H9 (cell line): ENCODE data around the gene CTAGE1. TPM values are rescaled to one million over a fixed set of nuclear protein-coding genes. Genes with fewer than 3 reads are reported as not detected.

Source experiments
- DNase-seq: peaks from one replicate; pipeline ENCODE4 v3.0.0-alpha.2; 2017
- H2AFZ ChIP-seq: one replicate; pipeline ENCODE4 v1.6.1; 2013; ENCODE audit warnings: mild to moderate bottlenecking, low read length, control low read depth, moderate library complexity
- H2AK5ac ChIP-seq: 2 replicates; pipeline ENCODE4 v1.6.1; 2013; ENCODE audit warnings: low read length, control low read depth, mixed read lengths; ENCODE audit not compliant: insufficient read length
- H2BK120ac ChIP-seq: one replicate; pipeline ENCODE4 v1.6.1; 2013; ENCODE audit warnings: low read depth, mild to moderate bottlenecking, low read length, control low read depth, inconsistent platforms; ENCODE audit not compliant: poor library complexity, severe bottlenecking
- H2BK12ac ChIP-seq: 2 replicates; pipeline ENCODE4 v1.6.1; 2013; ENCODE audit warnings: low read length, control low read depth, mixed read lengths, low read depth; ENCODE audit not compliant: insufficient read length
- H2BK15ac ChIP-seq: 2 replicates; pipeline ENCODE4 v1.6.1; 2013; ENCODE audit warnings: low read depth, low read length, control low read depth
- H2BK20ac ChIP-seq: one replicate; pipeline ENCODE4 v1.6.1; 2013; ENCODE audit warnings: low read depth, mild to moderate bottlenecking, low read length, control low read depth, inconsistent platforms; ENCODE audit not compliant: poor library complexity, severe bottlenecking
- H2BK5ac ChIP-seq: 2 replicates; pipeline ENCODE4 v1.6.1; 2013; ENCODE audit warnings: low read length, control low read depth, mixed read lengths; ENCODE audit not compliant: insufficient read length
- H3K14ac ChIP-seq: 2 replicates; pipeline ENCODE4 v1.6.1; 2013; ENCODE audit warnings: low read length, control low read depth; ENCODE audit not compliant: insufficient read depth
- H3K18ac ChIP-seq: 2 replicates; pipeline ENCODE4 v1.6.1; 2013; ENCODE audit warnings: low read depth, mild to moderate bottlenecking, mixed read lengths, low read length, control low read depth; ENCODE audit not compliant: insufficient read length
- H3K23ac ChIP-seq: 2 replicates; pipeline ENCODE4 v1.6.1; 2013; ENCODE audit warnings: low read length, control low read depth, mixed read lengths, low read depth; ENCODE audit not compliant: insufficient read length
- H3K23me2 ChIP-seq: 2 replicates; pipeline ENCODE4 v1.6.1; 2013; ENCODE audit warnings: low read depth, mild to moderate bottlenecking, mixed read lengths, low read length, control low read depth; ENCODE audit not compliant: insufficient read length, poor library complexity, severe bottlenecking
- H3K27ac ChIP-seq: 2 replicates; pipeline ENCODE4 v1.5.1; 2013; ENCODE audit warnings: low read length, control low read depth, mixed read lengths, low read depth; ENCODE audit not compliant: insufficient read length
- H3K27me3 ChIP-seq: 2 replicates; pipeline ENCODE4 v1.6.1; 2013; ENCODE audit warnings: low read length, control low read depth, inconsistent platforms; ENCODE audit not compliant: insufficient read depth
- H3K4ac ChIP-seq: 2 replicates; pipeline ENCODE4 v1.6.1; 2013; ENCODE audit warnings: low read depth, mild to moderate bottlenecking, control low read depth, inconsistent platforms, low read length, moderate library complexity
- H3K4me1 ChIP-seq: 2 replicates; pipeline ENCODE4 v1.6.1; 2013; ENCODE audit warnings: low read length, control low read depth, inconsistent platforms; ENCODE audit not compliant: insufficient read depth
- H3K4me2 ChIP-seq: 2 replicates; pipeline ENCODE4 v1.6.1; 2013; ENCODE audit warnings: low read length, control low read depth, mixed read lengths; ENCODE audit not compliant: insufficient read length, insufficient read depth
- H3K56ac ChIP-seq: 2 replicates; pipeline ENCODE4 v1.6.1; 2013; ENCODE audit warnings: low read depth, mild to moderate bottlenecking, mixed read lengths, low read length, control low read depth; ENCODE audit not compliant: insufficient read length
- H3K79me1 ChIP-seq: 2 replicates; pipeline ENCODE4 v1.6.1; 2013; ENCODE audit warnings: low read depth, mild to moderate bottlenecking, moderate library complexity, low read length, control low read depth, inconsistent platforms; ENCODE audit not compliant: insufficient read depth, poor library complexity, severe bottlenecking
- H3K79me2 ChIP-seq: 2 replicates; pipeline ENCODE4 v1.6.1; 2013; ENCODE audit warnings: low read length, control low read depth, inconsistent platforms; ENCODE audit not compliant: insufficient read depth
- H3K9ac ChIP-seq: 2 replicates; pipeline ENCODE4 v1.6.1; 2013; ENCODE audit warnings: low read length, control low read depth, mixed read lengths; ENCODE audit not compliant: insufficient read length; ENCODE audit errors: extremely low read depth
- H3K9me3 ChIP-seq: one replicate; pipeline ENCODE4 v1.6.1; 2013; ENCODE audit warnings: low read depth, low read length, inconsistent platforms; ENCODE audit not compliant: control insufficient read depth
- H3T11ph ChIP-seq: one replicate; pipeline ENCODE4 v1.6.1; 2013; ENCODE audit warnings: mild to moderate bottlenecking, low read length, control low read depth, inconsistent platforms
- H4K20me1 ChIP-seq: one replicate; pipeline ENCODE4 v1.6.1; 2013; ENCODE audit not compliant: control insufficient read depth, insufficient read length, insufficient read depth
- H4K5ac ChIP-seq: 2 replicates; pipeline ENCODE4 v1.6.1; 2013; ENCODE audit warnings: low read depth, mild to moderate bottlenecking, mixed read lengths, low read length, control low read depth; ENCODE audit not compliant: insufficient read length
- H4K8ac ChIP-seq: replicated peaks from 2 replicates; pipeline ENCODE4 v1.6.1; 2013; ENCODE audit warnings: low read length, control low read depth, mixed read lengths, low read depth; ENCODE audit not compliant: insufficient read length
- H4K91ac ChIP-seq: 2 replicates; pipeline ENCODE4 v1.6.1; 2013; ENCODE audit warnings: low read depth, mild to moderate bottlenecking, moderate library complexity, mixed read lengths, low read length, control low read depth; ENCODE audit not compliant: insufficient read length
- H3K27ac Mint-ChIP-seq, 3 experiments: 2 replicates in 2 of 3; 3 replicates in 1 of 3; pipeline ENCODE4 v1.8.0; 2020 to 2021; ENCODE audit warnings: mixed read lengths in 3 of 3, mild to moderate bottlenecking in 1 of 3, moderate library complexity in 1 of 3
- H3K27me3 Mint-ChIP-seq: 2 replicates; pipeline ENCODE4 v1.8.0; 2021; ENCODE audit warnings: low read depth, mild to moderate bottlenecking, moderate library complexity, mixed read lengths
- H3K36me3 Mint-ChIP-seq, 3 experiments: 2 replicates in 2 of 3; 3 replicates in 1 of 3; pipeline ENCODE4 v1.8.0; 2020 to 2021; ENCODE audit warnings: low read depth in 3 of 3, mixed read lengths in 3 of 3; ENCODE audit not compliant: insufficient read depth in 1 of 3
- H3K4me1 Mint-ChIP-seq, 2 experiments: 2 replicates each; pipeline ENCODE4 v1.8.0; 2020; ENCODE audit warnings: mixed read lengths in 2 of 2
- H3K4me3 Mint-ChIP-seq, 2 experiments: 2 replicates in 1 of 2; 3 replicates in 1 of 2; pipeline ENCODE4 v1.8.0; 2020 to 2021; ENCODE audit warnings: mild to moderate bottlenecking in 2 of 2, mixed read lengths in 2 of 2, moderate library complexity in 1 of 2
- H3K9me3 Mint-ChIP-seq, 2 experiments: 2 replicates in 1 of 2; 3 replicates in 1 of 2; pipeline ENCODE4 v1.8.0; 2020; ENCODE audit warnings: mild to moderate bottlenecking in 2 of 2, mixed read lengths in 2 of 2, moderate library complexity in 1 of 2
- CTCF ChIP-seq: fragments of 200-600 bp; sonication (generic); conservative IDR thresholded peaks from 3 replicates; pipeline ENCODE4 v1.8.0; 2021; ENCODE audit warnings: antibody characterized with exemption, mild to moderate bottlenecking
- WGBS: extraction: QIAGEN DNeasy Blood & Tissue Kit; methylation state at CpG from one replicate; pipeline ENCODE4 v1.1.7; 2013; ENCODE audit warnings: missing lambda C conversion rate, low lambda C conversion rate, mixed read lengths; ENCODE audit not compliant: insufficient read length; ENCODE audit errors: extremely low coverage; 5-methylcytosine and 5-hydroxymethylcytosine counted together
- total RNA-seq: library from RNA; stranded (reverse); gene quantifications from 2 replicates; pipeline ENCODE4 v1.2.1, GENCODE V29; 2021

Gene CTAGE1
- total RNA-seq, 1 experiment from 2014 or later: not detected

GRCh38 chr18:22433956-22434355 lies 16.2 kb upstream of the CTAGE1 start:
- Histone ChIP-seq H3K9ac (no peak overlapping the region), H3K27me3 (no peaks in the 10 kb centered on the region), H3K14ac (no peak overlapping the region), H3K79me1 (no peaks in the 10 kb centered on the region), H3K79me2 (no peaks in the 10 kb centered on the region), H3K23me2 (no peaks in the 10 kb centered on the region), H3K18ac (no peak overlapping the region), H2BK20ac (no peak overlapping the region), H3T11ph (no peak overlapping the region), H3K56ac (no peak overlapping the region), H4K5ac (no peak overlapping the region), H2BK12ac (no peak overlapping the region), H2BK5ac (no peak overlapping the region), H2BK15ac (no peak overlapping the region), H2BK120ac (no peak overlapping the region), H3K23ac (no peak overlapping the region), H3K4me2 (no peak overlapping the region), H4K20me1 (no peaks in the 10 kb centered on the region), H3K27ac (no peak overlapping the region), H2AK5ac (no peak overlapping the region), H3K4ac (no peak overlapping the region), H4K8ac (no peak overlapping the region), H4K91ac (no peak overlapping the region), H2AFZ (no peak overlapping the region), H3K4me1 (no peaks in the 10 kb centered on the region), H3K9me3 (no peaks in the 10 kb centered on the region)
- Mint-ChIP-seq H3K4me1 (no peaks in the 10 kb centered on the region), H3K36me3 (no peaks in the 10 kb centered on the region), H3K9me3 (no peaks in the 10 kb centered on the region), H3K4me3 (no peak overlapping the region), H3K27me3 (peaks cover 3% of the 10 kb centered on the region), H3K27ac (no peak overlapping the region)
- no peak for TF ChIP-seq CTCF
- WGBS: no CpG with 5 or more reads among the region's 7 CpGs
- DNase-seq: no peak
